K562 (cell line): ENCODE data around the gene ZNF620. TPM values are rescaled to one million over a fixed set of nuclear protein-coding genes. Genes with fewer than 3 reads are reported as not detected.

Experiments used
- HINFP ChIP-seq: fragments of 450-650 bp; conservative IDR thresholded peaks from 2 replicates; pipeline ENCODE4 v1.6.1; 2016; ENCODE audit warnings: missing genetic modification characterization, low read depth, mild to moderate bottlenecking, control low read depth, missing compliant biosample characterization
- HOXB6 ChIP-seq: fragments of 250-450 bp; sonication (Bioruptor Pico); IDR thresholded peaks from 2 replicates; pipeline ENCODE4 v1.5.1; 2022; ENCODE audit warnings: mild to moderate bottlenecking, borderline replicate concordance
- YY1 ChIP-seq, 3 experiments: IDR thresholded peaks; 2 replicates each; pipeline ENCODE4 v1.6.1; 2011; ENCODE audit warnings: low read length in 2 of 3, mild to moderate bottlenecking in 2 of 3, moderate library complexity in 2 of 3, borderline replicate concordance in 1 of 3, control low read depth in 1 of 3, low read depth in 1 of 3; ENCODE audit not compliant: insufficient read depth in 3 of 3, insufficient replicate concordance in 2 of 3, control insufficient read depth in 1 of 3, insufficient read length in 1 of 3; ENCODE audit errors: extremely low read depth in 1 of 3
- ZNF609 ChIP-seq: sonication (generic); formaldehyde crosslinking; IDR thresholded peaks from 2 replicates; pipeline ENCODE4 v1.8.1; 2023; ENCODE audit warnings: missing genetic modification reagents, mild to moderate bottlenecking, borderline replicate concordance
- polyA plus RNA-seq, 8 experiments: library from polyadenylated mRNA; depleted of rRNA in 4 of 8; stranded (reverse) in 5 of 8; unstranded in 3 of 8; fragments of >200 nt; fragmentation: Nextera tagmentation in 2 of 8; fragmentation: Illumina TruSeq in 1 of 8; extraction: Ambion mirVana in 2 of 8; extraction: Trizol in 1 of 8; gene quantifications; 2 replicates each; pipeline versions ENCODE4 v1.2.1 to v1.2.3, GENCODE V29; 2011 to 2014; ENCODE audit warnings: inconsistent platforms in 1 of 8, missing spikeins in 1 of 8
- total RNA-seq, 7 experiments: library from RNA; depleted of rRNA in 6 of 7; stranded (reverse); fragments of >200 nt in 6 of 7; fragmentation: Illumina TruSeq in 2 of 7; extraction: Trizol in 2 of 7; gene quantifications; 2 replicates each; pipeline versions ENCODE4 v1.2.1 to v1.2.3, GENCODE V29; 2011 to 2021; ENCODE audit warnings: low replicate concordance in 1 of 7
- TF ChIP-seq, protein P1 (sequence below): fragments of 450-650 bp; IDR thresholded peaks from 2 replicates; pipeline ENCODE4 v1.6.1; 2016; ENCODE audit warnings: mild to moderate bottlenecking, moderate library complexity

Gene ZNF620
- total and polyA plus RNA-seq, 9 of the 15 experiments (the other 6 are each of a cell fraction or from before 2014, with no cell fraction given) = 1.2 to 5.5 (median 3.3) TPM

- TF ChIP-seq, protein P1, sequence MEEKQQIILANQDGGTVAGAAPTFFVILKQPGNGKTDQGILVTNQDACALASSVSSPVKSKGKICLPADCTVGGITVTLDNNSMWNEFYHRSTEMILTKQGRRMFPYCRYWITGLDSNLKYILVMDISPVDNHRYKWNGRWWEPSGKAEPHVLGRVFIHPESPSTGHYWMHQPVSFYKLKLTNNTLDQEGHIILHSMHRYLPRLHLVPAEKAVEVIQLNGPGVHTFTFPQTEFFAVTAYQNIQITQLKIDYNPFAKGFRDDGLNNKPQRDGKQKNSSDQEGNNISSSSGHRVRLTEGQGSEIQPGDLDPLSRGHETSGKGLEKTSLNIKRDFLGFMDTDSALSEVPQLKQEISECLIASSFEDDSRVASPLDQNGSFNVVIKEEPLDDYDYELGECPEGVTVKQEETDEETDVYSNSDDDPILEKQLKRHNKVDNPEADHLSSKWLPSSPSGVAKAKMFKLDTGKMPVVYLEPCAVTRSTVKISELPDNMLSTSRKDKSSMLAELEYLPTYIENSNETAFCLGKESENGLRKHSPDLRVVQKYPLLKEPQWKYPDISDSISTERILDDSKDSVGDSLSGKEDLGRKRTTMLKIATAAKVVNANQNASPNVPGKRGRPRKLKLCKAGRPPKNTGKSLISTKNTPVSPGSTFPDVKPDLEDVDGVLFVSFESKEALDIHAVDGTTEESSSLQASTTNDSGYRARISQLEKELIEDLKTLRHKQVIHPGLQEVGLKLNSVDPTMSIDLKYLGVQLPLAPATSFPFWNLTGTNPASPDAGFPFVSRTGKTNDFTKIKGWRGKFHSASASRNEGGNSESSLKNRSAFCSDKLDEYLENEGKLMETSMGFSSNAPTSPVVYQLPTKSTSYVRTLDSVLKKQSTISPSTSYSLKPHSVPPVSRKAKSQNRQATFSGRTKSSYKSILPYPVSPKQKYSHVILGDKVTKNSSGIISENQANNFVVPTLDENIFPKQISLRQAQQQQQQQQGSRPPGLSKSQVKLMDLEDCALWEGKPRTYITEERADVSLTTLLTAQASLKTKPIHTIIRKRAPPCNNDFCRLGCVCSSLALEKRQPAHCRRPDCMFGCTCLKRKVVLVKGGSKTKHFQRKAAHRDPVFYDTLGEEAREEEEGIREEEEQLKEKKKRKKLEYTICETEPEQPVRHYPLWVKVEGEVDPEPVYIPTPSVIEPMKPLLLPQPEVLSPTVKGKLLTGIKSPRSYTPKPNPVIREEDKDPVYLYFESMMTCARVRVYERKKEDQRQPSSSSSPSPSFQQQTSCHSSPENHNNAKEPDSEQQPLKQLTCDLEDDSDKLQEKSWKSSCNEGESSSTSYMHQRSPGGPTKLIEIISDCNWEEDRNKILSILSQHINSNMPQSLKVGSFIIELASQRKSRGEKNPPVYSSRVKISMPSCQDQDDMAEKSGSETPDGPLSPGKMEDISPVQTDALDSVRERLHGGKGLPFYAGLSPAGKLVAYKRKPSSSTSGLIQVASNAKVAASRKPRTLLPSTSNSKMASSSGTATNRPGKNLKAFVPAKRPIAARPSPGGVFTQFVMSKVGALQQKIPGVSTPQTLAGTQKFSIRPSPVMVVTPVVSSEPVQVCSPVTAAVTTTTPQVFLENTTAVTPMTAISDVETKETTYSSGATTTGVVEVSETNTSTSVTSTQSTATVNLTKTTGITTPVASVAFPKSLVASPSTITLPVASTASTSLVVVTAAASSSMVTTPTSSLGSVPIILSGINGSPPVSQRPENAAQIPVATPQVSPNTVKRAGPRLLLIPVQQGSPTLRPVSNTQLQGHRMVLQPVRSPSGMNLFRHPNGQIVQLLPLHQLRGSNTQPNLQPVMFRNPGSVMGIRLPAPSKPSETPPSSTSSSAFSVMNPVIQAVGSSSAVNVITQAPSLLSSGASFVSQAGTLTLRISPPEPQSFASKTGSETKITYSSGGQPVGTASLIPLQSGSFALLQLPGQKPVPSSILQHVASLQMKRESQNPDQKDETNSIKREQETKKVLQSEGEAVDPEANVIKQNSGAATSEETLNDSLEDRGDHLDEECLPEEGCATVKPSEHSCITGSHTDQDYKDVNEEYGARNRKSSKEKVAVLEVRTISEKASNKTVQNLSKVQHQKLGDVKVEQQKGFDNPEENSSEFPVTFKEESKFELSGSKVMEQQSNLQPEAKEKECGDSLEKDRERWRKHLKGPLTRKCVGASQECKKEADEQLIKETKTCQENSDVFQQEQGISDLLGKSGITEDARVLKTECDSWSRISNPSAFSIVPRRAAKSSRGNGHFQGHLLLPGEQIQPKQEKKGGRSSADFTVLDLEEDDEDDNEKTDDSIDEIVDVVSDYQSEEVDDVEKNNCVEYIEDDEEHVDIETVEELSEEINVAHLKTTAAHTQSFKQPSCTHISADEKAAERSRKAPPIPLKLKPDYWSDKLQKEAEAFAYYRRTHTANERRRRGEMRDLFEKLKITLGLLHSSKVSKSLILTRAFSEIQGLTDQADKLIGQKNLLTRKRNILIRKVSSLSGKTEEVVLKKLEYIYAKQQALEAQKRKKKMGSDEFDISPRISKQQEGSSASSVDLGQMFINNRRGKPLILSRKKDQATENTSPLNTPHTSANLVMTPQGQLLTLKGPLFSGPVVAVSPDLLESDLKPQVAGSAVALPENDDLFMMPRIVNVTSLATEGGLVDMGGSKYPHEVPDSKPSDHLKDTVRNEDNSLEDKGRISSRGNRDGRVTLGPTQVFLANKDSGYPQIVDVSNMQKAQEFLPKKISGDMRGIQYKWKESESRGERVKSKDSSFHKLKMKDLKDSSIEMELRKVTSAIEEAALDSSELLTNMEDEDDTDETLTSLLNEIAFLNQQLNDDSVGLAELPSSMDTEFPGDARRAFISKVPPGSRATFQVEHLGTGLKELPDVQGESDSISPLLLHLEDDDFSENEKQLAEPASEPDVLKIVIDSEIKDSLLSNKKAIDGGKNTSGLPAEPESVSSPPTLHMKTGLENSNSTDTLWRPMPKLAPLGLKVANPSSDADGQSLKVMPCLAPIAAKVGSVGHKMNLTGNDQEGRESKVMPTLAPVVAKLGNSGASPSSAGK = peak; percentile 50
- TF ChIP-seq YY1 (IDR thresholded peaks at IDR 0.05; ENCODE audit: borderline replicate concordance in 1 of 3, control insufficient read depth in 1 of 3, extremely low read depth in 1 of 3, insufficient read depth in 3 of 3, insufficient read length in 1 of 3, insufficient replicate concordance in 2 of 3, low read depth in 1 of 3, low read length in 2 of 3) = peak in 2 of 3 experiments; percentile 34 to 54
- TF ChIP-seq HINFP (tag) = 0 out of 2 replicates have a peak, but pooled peaks have one; percentile 23
- no peak for TF ChIP-seq HOXB6
- TF ChIP-seq ZNF609 (CRISPR knock-in tag) = no peak
Observed at GRCh38 chr3:40476478-40477470, 29.1 kb upstream of the ZNF620 start, which contains the start of gene ZNF619 (continued).
